ENCODE measurements around the gene ROMO1. TPM values are rescaled to one million over a fixed set of nuclear protein-coding genes. Genes with fewer than 3 reads are reported as not detected.
"Not testable (repeated sequence)": the region's sequence is repeated elsewhere in the genome, so short reads cannot be mapped to it uniquely, and the experiment has no call there.

Gene ROMO1
- total RNA-seq, 1 donor from 2014 or later = 94.9 TPM

- H3K4me3 Mint-ChIP-seq = no peak overlapping the region
- peaks cover 35% of the 10 kb centered on the region for H3K36me3 Mint-ChIP-seq (ENCODE audit: low read depth)
- H3K4me1 Mint-ChIP-seq = peaks cover 36% of the 10 kb centered on the region
- no peaks in the 10 kb centered on the region for H3K9me3 Mint-ChIP-seq
- intact Hi-C loops (cut with micrococcal nuclease) = loop anchor here (5.0 kb wide), 1 partner anchor 234 kb away; no protein-coding TSS in a partner anchor
- no peaks in the 10 kb centered on the region for H3K27me3 Mint-ChIP-seq
- H3K27ac Mint-ChIP-seq = no peak overlapping the region
- no peak for DNase-seq
Measured at GRCh38 chr20:35695978-35696377, 3.2 kb upstream of the ROMO1 start.

- peak overlapping the region; percentile 91 for H3K4me3 Mint-ChIP-seq
- no peaks in the 10 kb centered on the region for H3K27me3 Mint-ChIP-seq
- H3K4me1 Mint-ChIP-seq = peaks cover 40% of the 10 kb centered on the region
- H3K27ac Mint-ChIP-seq = peak overlapping the region; percentile 89
- H3K36me3 Mint-ChIP-seq (ENCODE audit: low read depth) = peaks cover 42% of the 10 kb centered on the region
- DNase-seq = no peak
- no peaks in the 10 kb centered on the region for H3K9me3 Mint-ChIP-seq
- intact Hi-C loops (cut with micrococcal nuclease) = loop anchor here (1.0 to 5.0 kb wide), 6 partner anchors 33 to 257 kb away; partner anchors contain the start of genes CPNE1, PHF20, RBM12 and SCAND1
Measured at GRCh38 chr20:35697696-35698297, 1.4 kb upstream of the ROMO1 start.

GRCh38 chr20:35698298-35699126 lies 693 bp upstream of the ROMO1 start:
- intact Hi-C loops (cut with micrococcal nuclease) = loop anchor here (1.0 to 5.0 kb wide), 8 partner anchors 34 to 256 kb away; partner anchors contain the start of genes CPNE1, PHF20, RBM12 and SCAND1
- H3K4me1 Mint-ChIP-seq = peaks cover 40% of the 10 kb centered on the region
- peak; percentile 70 for DNase-seq
- H3K9me3 Mint-ChIP-seq = no peaks in the 10 kb centered on the region
- no peaks in the 10 kb centered on the region for H3K27me3 Mint-ChIP-seq
- peak overlapping the region; percentile 89 for H3K27ac Mint-ChIP-seq
- peaks cover 43% of the 10 kb centered on the region for H3K36me3 Mint-ChIP-seq (ENCODE audit: low read depth)
- peak overlapping the region; percentile 91 for H3K4me3 Mint-ChIP-seq

- intact Hi-C loops (cut with micrococcal nuclease) = loop anchor here (1.0 to 5.0 kb wide), 7 partner anchors 35 to 255 kb away; partner anchors contain the start of genes CPNE1, PHF20, RBM12 and SCAND1
- Mint-ChIP-seq H3K27ac (peak overlapping the region; percentile 98), H3K27me3 (no peaks in the 10 kb centered on the region), H3K36me3 (ENCODE audit: low read depth) (peaks cover 54% of the 10 kb centered on the region), H3K4me3 (peak overlapping the region; percentile 91), H3K9me3 (no peaks in the 10 kb centered on the region), H3K4me1 (peaks cover 41% of the 10 kb centered on the region)
- no peak for DNase-seq
Measured at GRCh38 chr20:35699957-35700624, 886 bp downstream of the ROMO1 start.

GRCh38 chr20:35700625-35701148 lies 1.5 kb downstream of the ROMO1 start:
- peak overlapping the region; percentile 91 for H3K4me3 Mint-ChIP-seq
- no peaks in the 10 kb centered on the region for H3K27me3 Mint-ChIP-seq
- peaks cover 38% of the 10 kb centered on the region for H3K4me1 Mint-ChIP-seq
- H3K9me3 Mint-ChIP-seq = no peaks in the 10 kb centered on the region
- DNase-seq = no peak
- intact Hi-C loops (cut with micrococcal nuclease) = no loop called here
- H3K27ac Mint-ChIP-seq = peak overlapping the region; percentile 98
- peaks cover 54% of the 10 kb centered on the region for H3K36me3 Mint-ChIP-seq (ENCODE audit: low read depth)

- Mint-ChIP-seq H3K4me1 (peaks cover 36% of the 10 kb centered on the region), H3K36me3 (ENCODE audit: low read depth) (peaks cover 61% of the 10 kb centered on the region), H3K4me3 (no peak overlapping the region), H3K9me3 (no peaks in the 10 kb centered on the region), H3K27ac (no peak overlapping the region), H3K27me3 (no peaks in the 10 kb centered on the region)
- intact Hi-C loops (cut with micrococcal nuclease) = no loop called here
- no peak for DNase-seq
Measured at GRCh38 chr20:35702051-35702823, 3.0 kb downstream of the ROMO1 start.

- peaks cover 60% of the 10 kb centered on the region for H3K36me3 Mint-ChIP-seq (ENCODE audit: low read depth)
- peaks cover 28% of the 10 kb centered on the region for H3K4me1 Mint-ChIP-seq
- DNase-seq = no peak
- H3K27ac Mint-ChIP-seq = peak overlapping the region; percentile 68
- H3K4me3 Mint-ChIP-seq = no peak overlapping the region
- H3K9me3 Mint-ChIP-seq = no peaks in the 10 kb centered on the region
- intact Hi-C loops (cut with micrococcal nuclease) = no loop called here
- H3K27me3 Mint-ChIP-seq = no peaks in the 10 kb centered on the region
Measured at GRCh38 chr20:35702824-35703695, 3.9 kb downstream of the ROMO1 start.

GRCh38 chr20:35704514-35705261 lies 5.5 kb downstream of the ROMO1 start:
- Mint-ChIP-seq H3K9me3 (no peaks in the 10 kb centered on the region), H3K27ac (no peak overlapping the region), H3K4me1 (peaks cover 22% of the 10 kb centered on the region), H3K27me3 (no peaks in the 10 kb centered on the region), H3K36me3 (ENCODE audit: low read depth) (peaks cover 65% of the 10 kb centered on the region), H3K4me3 (no peak overlapping the region)
- no peak for DNase-seq
- intact Hi-C loops (cut with micrococcal nuclease) = no loop called here

GRCh38 chr20:35705894-35706293 lies 6.7 kb downstream of the ROMO1 start:
- Mint-ChIP-seq H3K36me3 (ENCODE audit: low read depth) (peaks cover 73% of the 10 kb centered on the region), H3K4me1 (peaks cover 16% of the 10 kb centered on the region)
- DNase-seq; H3K9me3 Mint-ChIP-seq; H3K27me3 Mint-ChIP-seq; intact Hi-C loops (cut with micrococcal nuclease); H3K27ac Mint-ChIP-seq; H3K4me3 Mint-ChIP-seq: not testable (repeated sequence)

GRCh38 chr20:35706591-35707529 lies 7.7 kb downstream of the ROMO1 start:
- DNase-seq; H3K27me3 Mint-ChIP-seq; H3K27ac Mint-ChIP-seq; H3K9me3 Mint-ChIP-seq; intact Hi-C loops (cut with micrococcal nuclease); H3K4me3 Mint-ChIP-seq: not testable (repeated sequence)
- H3K36me3 Mint-ChIP-seq (ENCODE audit: low read depth) = peaks cover 79% of the 10 kb centered on the region
- peaks cover 21% of the 10 kb centered on the region for H3K4me1 Mint-ChIP-seq

GRCh38 chr20:35708502-35708901 lies 9.3 kb downstream of the ROMO1 start:
- Mint-ChIP-seq H3K27me3 (no peaks in the 10 kb centered on the region), H3K36me3 (ENCODE audit: low read depth) (peaks cover 76% of the 10 kb centered on the region), H3K27ac (no peak overlapping the region), H3K4me1 (peaks cover 27% of the 10 kb centered on the region), H3K4me3 (no peak overlapping the region), H3K9me3 (no peaks in the 10 kb centered on the region)
- no peak for DNase-seq
- intact Hi-C loops (cut with micrococcal nuclease) = loop anchor here (2.0 kb wide), 1 partner anchor 26 kb away; no protein-coding TSS in a partner anchor
